CD4-positive, alpha-beta T cell (primary cell): ENCODE results near the gene ANAPC4. TPM values are rescaled to one million over a fixed set of nuclear protein-coding genes. Genes with fewer than 3 reads are reported as not detected.

Experiments
- ATAC-seq: fragments of 200-7000 bp; cut with Tn5 transposase; one replicate; pipeline ENCODE4 v1.10.0; 2022; ENCODE audit warnings: mild to moderate bottlenecking; ENCODE audit not compliant: poor library complexity
- CTCF ChIA-PET: fragments of 350-600 bp; sonication (Branson Sonifier 250); formaldehyde crosslinking; loops from one replicate; lab custom pipeline; 2021; ENCODE audit warnings: antibody characterized with exemption, inconsistent platforms; lab: Charles Lee
- POLR2A ChIA-PET: fragments of 350-600 bp; sonication (Branson Sonifier 250); formaldehyde crosslinking; loops from one replicate; lab custom pipeline; 2021; ENCODE audit warnings: antibody characterized with exemption, inconsistent platforms; lab: Charles Lee
- DNase-seq, 14 experiments: peaks; one replicate each; pipeline ENCODE4 v3.0.0-alpha.2; 2013 to 2020; ENCODE audit warnings: mixed read lengths in 2 of 14
- H3K27ac ChIP-seq, 2 donors: one replicate each; pipeline versions ENCODE4 v1.5.1 to v1.7.0; 2013; ENCODE audit warnings: low read length in 2 of 2, low read depth in 1 of 2, mild to moderate bottlenecking in 1 of 2
- H3K27me3 ChIP-seq, 2 experiments: 1 replicate in 1 of 2; 2 replicates in 1 of 2; pipeline versions ENCODE4 v1.6.1 to v1.7.0; 2013; ENCODE audit warnings: low read length in 2 of 2, control low read depth in 1 of 2, mild to moderate bottlenecking in 1 of 2, moderate library complexity in 1 of 2; ENCODE audit not compliant: insufficient read depth in 2 of 2, control insufficient read depth in 1 of 2
- H3K36me3 ChIP-seq: one replicate; pipeline ENCODE4 v1.6.1; 2013; ENCODE audit warnings: low read length, control low read depth; ENCODE audit not compliant: insufficient read depth
- H3K4me1 ChIP-seq: one replicate; pipeline ENCODE4 v1.6.1; 2013; ENCODE audit warnings: low read length, control low read depth; ENCODE audit not compliant: insufficient read depth
- H3K4me3 ChIP-seq: one replicate; pipeline ENCODE4 v1.5.1; 2013; ENCODE audit warnings: mild to moderate bottlenecking, low read length, moderate library complexity
- H3K9me3 ChIP-seq, 2 experiments: 1 replicate in 1 of 2; 2 replicates in 1 of 2; pipeline versions ENCODE4 v1.6.1 to v1.7.0; 2013; ENCODE audit warnings: low read length in 2 of 2, mild to moderate bottlenecking in 2 of 2, control low read depth in 1 of 2, moderate library complexity in 1 of 2; ENCODE audit not compliant: control insufficient read depth in 1 of 2, insufficient read depth in 1 of 2
- H3K27ac Mint-ChIP-seq: one replicate; pipeline ENCODE4 v1.8.0; 2020; ENCODE audit warnings: mixed read lengths
- H3K27me3 Mint-ChIP-seq: one replicate; pipeline ENCODE4 v1.8.0; 2021; ENCODE audit warnings: mixed read lengths
- H3K36me3 Mint-ChIP-seq: one replicate; pipeline ENCODE4 v1.8.0; 2021; ENCODE audit warnings: low read depth, mixed read lengths
- H3K4me1 Mint-ChIP-seq: one replicate; pipeline ENCODE4 v1.8.0; 2021; ENCODE audit warnings: low read depth, mixed read lengths
- H3K4me3 Mint-ChIP-seq: one replicate; pipeline ENCODE4 v1.8.0; 2020; ENCODE audit warnings: mild to moderate bottlenecking, mixed read lengths
- H3K9me3 Mint-ChIP-seq: one replicate; pipeline ENCODE4 v1.8.0; 2020; ENCODE audit warnings: mixed read lengths
- intact Hi-C, 2 experiments: fragments of 100-400 bp; cut with DNase I in 1 of 2; cut with micrococcal nuclease in 1 of 2; formaldehyde crosslinking; loops; one replicate each; pipeline versions ENCODE4 v1.15.1 to v1.9.0; 2023 to 2025; cut with DNase I, micrococcal nuclease
- total RNA-seq, 174 experiments: library from RNA in 2 of 174; stranded (reverse) in 2 of 174; gene quantifications; one replicate each; pipeline ENCODE4 v1.2.3 and lab custom pipeline; 2021 to 2026
- TF ChIP-seq, protein P1 (sequence below): fragments of 200-600 bp; IDR thresholded peaks from one replicate; pipeline ENCODE4 v1.8.0; 2022; ENCODE audit warnings: antibody characterized with exemption, mild to moderate bottlenecking

The ANAPC4 gene
- total RNA-seq, 2 experiments from 2014 or later, result 24.4 to 26.0 TPM

DNA sequence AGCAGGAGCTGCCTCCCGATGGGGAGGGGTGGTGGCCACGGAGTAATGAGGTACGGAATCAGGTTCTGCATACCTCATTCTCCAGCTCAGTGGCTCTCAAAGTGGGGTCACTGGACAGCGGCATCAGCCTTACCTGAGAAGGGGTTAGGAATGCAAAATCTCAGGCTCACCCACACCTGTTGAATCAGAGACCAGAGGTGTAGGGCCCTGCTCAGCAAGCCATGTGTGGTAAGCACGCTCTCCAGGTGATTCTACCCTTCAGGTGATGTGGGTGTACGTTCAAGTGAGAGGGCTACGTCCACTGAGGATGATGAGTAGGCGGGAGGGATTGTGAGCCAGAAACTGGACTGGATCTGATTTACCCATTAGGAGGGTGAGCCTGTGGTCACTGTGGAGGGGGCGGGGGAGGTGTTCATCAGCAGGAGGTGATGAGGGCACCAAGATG is 65.8 kb downstream of the ANAPC4 start:
- DNase-seq (no peak), ATAC-seq (no peak)
- no peaks in the 10 kb centered on the region for H3K36me3 Mint-ChIP-seq
- no peaks in the 10 kb centered on the region for H3K9me3 ChIP-seq
- H3K4me1 ChIP-seq, result no peaks in the 10 kb centered on the region
- peaks cover 5% of the 10 kb centered on the region for H3K9me3 Mint-ChIP-seq
- H3K27ac Mint-ChIP-seq, result no peak overlapping the region
- CTCF ChIA-PET, result no interaction called here
- H3K4me1 Mint-ChIP-seq, result no peaks in the 10 kb centered on the region
- no peak overlapping the region for H3K4me3 Mint-ChIP-seq
- no peak overlapping the region for H3K4me3 ChIP-seq
- intact Hi-C loops, result no loop called here
- H3K27ac ChIP-seq, result no peak overlapping the region
- no peaks in the 10 kb centered on the region for H3K36me3 ChIP-seq
- no peaks in the 10 kb centered on the region for H3K27me3 Mint-ChIP-seq
- TF ChIP-seq, protein P1, sequence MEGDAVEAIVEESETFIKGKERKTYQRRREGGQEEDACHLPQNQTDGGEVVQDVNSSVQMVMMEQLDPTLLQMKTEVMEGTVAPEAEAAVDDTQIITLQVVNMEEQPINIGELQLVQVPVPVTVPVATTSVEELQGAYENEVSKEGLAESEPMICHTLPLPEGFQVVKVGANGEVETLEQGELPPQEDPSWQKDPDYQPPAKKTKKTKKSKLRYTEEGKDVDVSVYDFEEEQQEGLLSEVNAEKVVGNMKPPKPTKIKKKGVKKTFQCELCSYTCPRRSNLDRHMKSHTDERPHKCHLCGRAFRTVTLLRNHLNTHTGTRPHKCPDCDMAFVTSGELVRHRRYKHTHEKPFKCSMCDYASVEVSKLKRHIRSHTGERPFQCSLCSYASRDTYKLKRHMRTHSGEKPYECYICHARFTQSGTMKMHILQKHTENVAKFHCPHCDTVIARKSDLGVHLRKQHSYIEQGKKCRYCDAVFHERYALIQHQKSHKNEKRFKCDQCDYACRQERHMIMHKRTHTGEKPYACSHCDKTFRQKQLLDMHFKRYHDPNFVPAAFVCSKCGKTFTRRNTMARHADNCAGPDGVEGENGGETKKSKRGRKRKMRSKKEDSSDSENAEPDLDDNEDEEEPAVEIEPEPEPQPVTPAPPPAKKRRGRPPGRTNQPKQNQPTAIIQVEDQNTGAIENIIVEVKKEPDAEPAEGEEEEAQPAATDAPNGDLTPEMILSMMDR, result no peak
- no peaks in the 10 kb centered on the region for H3K27me3 ChIP-seq
- POLR2A ChIA-PET, result no interaction called here

DNA sequence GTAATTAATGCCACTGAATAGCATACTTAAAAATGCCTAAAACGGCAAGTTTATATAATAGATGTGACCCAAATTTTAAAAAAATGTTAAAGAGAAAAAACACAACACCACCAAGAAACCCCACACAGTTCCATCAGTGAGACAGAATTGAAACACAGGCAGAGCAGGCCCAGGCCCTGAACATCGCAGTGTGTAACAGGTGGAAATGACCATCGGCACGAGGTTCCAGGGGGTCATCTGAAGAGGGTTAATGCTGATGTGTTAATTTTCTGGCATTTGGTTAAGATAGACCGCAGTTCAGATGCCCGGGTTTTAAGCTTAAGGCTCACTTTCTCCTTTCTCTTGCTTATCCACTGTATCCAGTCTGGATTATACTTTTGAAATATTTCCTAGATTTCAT is 66.8 kb downstream of the ANAPC4 start:
- Mint-ChIP-seq H3K4me3 (no peak overlapping the region), H3K9me3 (peaks cover 4% of the 10 kb centered on the region), H3K4me1 (no peaks in the 10 kb centered on the region), H3K36me3 (no peaks in the 10 kb centered on the region), H3K27ac (no peak overlapping the region), H3K27me3 (no peaks in the 10 kb centered on the region)
- CTCF ChIA-PET, result no interaction called here
- Histone ChIP-seq H3K27ac (no peak overlapping the region), H3K4me1 (no peaks in the 10 kb centered on the region), H3K36me3 (no peaks in the 10 kb centered on the region), H3K4me3 (no peak overlapping the region), H3K9me3 (no peaks in the 10 kb centered on the region), H3K27me3 (no peaks in the 10 kb centered on the region)
- no peak for ATAC-seq
- TF ChIP-seq, protein P1, result no peak
- DNase-seq, result no peak
- POLR2A ChIA-PET, result no interaction called here
- intact Hi-C loops, result no loop called here

DNA sequence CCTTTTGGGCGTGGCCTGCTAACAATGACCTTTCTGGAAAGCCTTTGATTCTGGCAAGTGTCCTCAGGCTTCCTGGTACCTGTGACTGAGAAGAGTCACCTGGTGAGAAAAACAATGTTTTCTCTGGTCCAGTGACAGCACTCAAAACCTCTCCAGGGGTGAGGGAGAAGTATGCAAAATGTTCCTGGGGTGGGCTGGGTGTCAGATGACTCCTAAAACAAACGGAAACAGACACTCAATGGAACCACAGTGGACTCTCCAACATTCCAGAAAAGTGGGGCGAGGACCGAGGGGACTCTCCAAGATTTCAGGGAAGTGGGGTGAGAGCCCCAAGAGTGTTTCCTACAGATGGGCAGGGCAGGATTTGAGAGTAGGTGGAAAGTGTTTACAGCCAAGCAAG is 69.5 kb downstream of the ANAPC4 start:
- no peak for DNase-seq
- Mint-ChIP-seq H3K4me3 (no peak overlapping the region), H3K36me3 (no peaks in the 10 kb centered on the region), H3K9me3 (no peaks in the 10 kb centered on the region), H3K27ac (no peak overlapping the region), H3K27me3 (no peaks in the 10 kb centered on the region), H3K4me1 (no peaks in the 10 kb centered on the region)
- H3K27me3 ChIP-seq, result no peaks in the 10 kb centered on the region
- ChIA-PET CTCF (no interaction called here), POLR2A (no interaction called here)
- H3K36me3 ChIP-seq, result no peaks in the 10 kb centered on the region
- H3K4me3 ChIP-seq, result no peak overlapping the region
- H3K9me3 ChIP-seq, result no peaks in the 10 kb centered on the region
- intact Hi-C loops, result no loop called here
- TF ChIP-seq, protein P1, result no peak
- no peak overlapping the region for H3K27ac ChIP-seq
- H3K4me1 ChIP-seq, result no peaks in the 10 kb centered on the region
- ATAC-seq, result no peak
